Measurements from ENCODE around the gene TLE1. TPM values are rescaled to one million over a fixed set of nuclear protein-coding genes. Genes with fewer than 3 reads are reported as not detected.
A peak's percentile ranks its signal among the peaks of the same experiment; 100 is the strongest.
"Not testable (repeated sequence)": the region's sequence is repeated elsewhere in the genome, so short reads cannot be mapped to it uniquely, and the experiment has no call there.

The TLE1 gene
- total and polyA plus RNA-seq, 4 donors, result 20.9 to 39.9 (median 31.8) TPM

GRCh38 chr9:81718244-81718643, 28.9 kb upstream of the TLE1 start:
- H3K9me3 ChIP-seq (ENCODE audit: control insufficient read depth, low read length), result no peaks in the 10 kb centered on the region
- no peaks in the 10 kb centered on the region for H3K36me3 ChIP-seq (ENCODE audit: control insufficient read depth in 1 of 2, insufficient read depth in 2 of 2, low read length in 1 of 2)
- H3K4me3 ChIP-seq (ENCODE audit: low read length in 2 of 2), result no peak overlapping the region
- no peak for DNase-seq
- WGBS, 2 donors, result 86 to 87% methylated on average over 6 of the region's 6 CpGs
- ATAC-seq (ENCODE audit: low FRiP score), result no peak
- no peaks in the 10 kb centered on the region for H3K4me1 ChIP-seq (ENCODE audit: control insufficient read depth in 1 of 2, insufficient read depth in 2 of 2, low read length in 2 of 2)
- intact Hi-C loops (cut with DNase I), result no loop called here
- H3K27me3 ChIP-seq (ENCODE audit: control insufficient read depth in 1 of 2, insufficient read depth in 2 of 2, low read length in 1 of 2), result no peaks in the 10 kb centered on the region
- no peak overlapping the region for H3K27ac ChIP-seq (ENCODE audit: low read depth in 1 of 2, low read length in 2 of 2)

- DNase-seq, result no peak
- intact Hi-C loops (cut with DNase I), result no loop called here
- H3K27ac ChIP-seq (ENCODE audit: low read depth in 1 of 2, low read length in 2 of 2), result no peak overlapping the region
- ATAC-seq (ENCODE audit: low FRiP score), result no peak
- H3K4me3 ChIP-seq (ENCODE audit: low read length in 2 of 2), result no peak overlapping the region
- H3K9me3 ChIP-seq (ENCODE audit: control insufficient read depth, low read length), result no peaks in the 10 kb centered on the region
- no peaks in the 10 kb centered on the region for H3K4me1 ChIP-seq (ENCODE audit: control insufficient read depth in 1 of 2, insufficient read depth in 2 of 2, low read length in 2 of 2)
- H3K27me3 ChIP-seq (ENCODE audit: control insufficient read depth in 1 of 2, insufficient read depth in 2 of 2, low read length in 1 of 2), result no peaks in the 10 kb centered on the region
- H3K36me3 ChIP-seq (ENCODE audit: control insufficient read depth in 1 of 2, insufficient read depth in 2 of 2, low read length in 1 of 2), result no peaks in the 10 kb centered on the region
These were observed 28.4 kb upstream of the TLE1 start for GRCh38 chr9:81717747-81718077.

- WGBS, 2 donors, result 89 to 95% methylated on average over 5 of the region's 5 CpGs
- ATAC-seq (ENCODE audit: low FRiP score) (no peak), DNase-seq (no peak)
- Histone ChIP-seq H3K4me1 (ENCODE audit: control insufficient read depth in 1 of 2, insufficient read depth in 2 of 2, low read length in 2 of 2) (no peaks in the 10 kb centered on the region), H3K4me3 (ENCODE audit: low read length in 2 of 2) (no peak overlapping the region), H3K9me3 (ENCODE audit: control insufficient read depth, low read length) (no peaks in the 10 kb centered on the region), H3K27me3 (ENCODE audit: control insufficient read depth in 1 of 2, insufficient read depth in 2 of 2, low read length in 1 of 2) (no peaks in the 10 kb centered on the region), H3K36me3 (ENCODE audit: control insufficient read depth in 1 of 2, insufficient read depth in 2 of 2, low read length in 1 of 2) (no peaks in the 10 kb centered on the region), H3K27ac (ENCODE audit: low read depth in 1 of 2, low read length in 2 of 2) (no peak overlapping the region)
- intact Hi-C loops (cut with DNase I), result no loop called here
These were observed 27.9 kb upstream of the TLE1 start for GRCh38 chr9:81717061-81717746.

- ATAC-seq (ENCODE audit: low FRiP score), result no peak
- H3K4me1 ChIP-seq (ENCODE audit: control insufficient read depth in 1 of 2, insufficient read depth in 2 of 2, low read length in 2 of 2), result no peaks in the 10 kb centered on the region
These were observed 27.1 kb upstream of the TLE1 start for GRCh38 chr9:81716409-81716808.

GRCh38 chr9:81705578-81705977, 16.2 kb upstream of the TLE1 start:
- H3K27me3 ChIP-seq (ENCODE audit: control insufficient read depth in 1 of 2, insufficient read depth in 2 of 2, low read length in 1 of 2), result no peaks in the 10 kb centered on the region
- ATAC-seq (ENCODE audit: low FRiP score), result no peak
- no peak overlapping the region for H3K4me3 ChIP-seq (ENCODE audit: low read length in 2 of 2)
- intact Hi-C loops (cut with DNase I), result no loop called here
- no peaks in the 10 kb centered on the region for H3K36me3 ChIP-seq (ENCODE audit: control insufficient read depth in 1 of 2, insufficient read depth in 2 of 2, low read length in 1 of 2)
- 89 to 91% methylated on average over 2 of the region's 2 CpGs for WGBS, 2 donors
- H3K27ac ChIP-seq (ENCODE audit: low read depth in 1 of 2, low read length in 2 of 2), result no peak overlapping the region
- H3K9me3 ChIP-seq (ENCODE audit: control insufficient read depth, low read length), result no peaks in the 10 kb centered on the region
- DNase-seq, result no peak
- H3K4me1 ChIP-seq (ENCODE audit: control insufficient read depth in 1 of 2, insufficient read depth in 2 of 2, low read length in 2 of 2), result no peaks in the 10 kb centered on the region

More at GRCh38 chr9:81716409-81716808, 27.1 kb upstream of the TLE1 start:
- no peak for DNase-seq
- H3K4me3 ChIP-seq (ENCODE audit: low read length in 2 of 2), result no peak overlapping the region
- WGBS, 2 donors, result 87% methylated on average over 6 of the region's 6 CpGs
- intact Hi-C loops (cut with DNase I), result no loop called here
- no peaks in the 10 kb centered on the region for H3K9me3 ChIP-seq (ENCODE audit: control insufficient read depth, low read length)
- no peak overlapping the region for H3K27ac ChIP-seq (ENCODE audit: low read depth in 1 of 2, low read length in 2 of 2)
- H3K27me3 ChIP-seq (ENCODE audit: control insufficient read depth in 1 of 2, insufficient read depth in 2 of 2, low read length in 1 of 2), result no peaks in the 10 kb centered on the region
- no peaks in the 10 kb centered on the region for H3K36me3 ChIP-seq (ENCODE audit: control insufficient read depth in 1 of 2, insufficient read depth in 2 of 2, low read length in 1 of 2)

- DNase-seq, result no peak
- Histone ChIP-seq H3K36me3 (ENCODE audit: control insufficient read depth in 1 of 2, insufficient read depth in 2 of 2, low read length in 1 of 2) (no peaks in the 10 kb centered on the region), H3K4me3 (ENCODE audit: low read length in 2 of 2) (peak overlapping the region in 1 of 2 donors; percentile 18), H3K27ac (ENCODE audit: low read depth in 1 of 2, low read length in 2 of 2) (no peak overlapping the region), H3K27me3 (ENCODE audit: control insufficient read depth in 1 of 2, insufficient read depth in 2 of 2, low read length in 1 of 2) (no peaks in the 10 kb centered on the region), H3K9me3 (ENCODE audit: control insufficient read depth, low read length) (no peaks in the 10 kb centered on the region), H3K4me1 (ENCODE audit: control insufficient read depth in 1 of 2, insufficient read depth in 2 of 2, low read length in 2 of 2) (no peaks in the 10 kb centered on the region)
- 5 to 17% methylated on average over 7 of the region's 7 CpGs for WGBS, 2 donors
- intact Hi-C loops (cut with DNase I), result no loop called here
- no peak for ATAC-seq (ENCODE audit: low FRiP score)
These were observed 5.2 kb upstream of the TLE1 start for GRCh38 chr9:81694541-81694940.

- no peak overlapping the region for H3K27ac ChIP-seq (ENCODE audit: low read depth in 1 of 2, low read length in 2 of 2)
- H3K4me1 ChIP-seq (ENCODE audit: control insufficient read depth in 1 of 2, insufficient read depth in 2 of 2, low read length in 2 of 2), result no peaks in the 10 kb centered on the region
- WGBS, 2 donors, result 78 to 79% methylated on average over 6 of the region's 6 CpGs
- no peaks in the 10 kb centered on the region for H3K36me3 ChIP-seq (ENCODE audit: control insufficient read depth in 1 of 2, insufficient read depth in 2 of 2, low read length in 1 of 2)
- intact Hi-C loops (cut with DNase I), result no loop called here
- H3K9me3 ChIP-seq (ENCODE audit: control insufficient read depth, low read length), result no peaks in the 10 kb centered on the region
- ATAC-seq (ENCODE audit: low FRiP score), result no peak
- no peak for DNase-seq
- no peaks in the 10 kb centered on the region for H3K27me3 ChIP-seq (ENCODE audit: control insufficient read depth in 1 of 2, insufficient read depth in 2 of 2, low read length in 1 of 2)
- H3K4me3 ChIP-seq (ENCODE audit: low read length in 2 of 2), result no peak overlapping the region
These were observed 4.5 kb upstream of the TLE1 start for GRCh38 chr9:81693671-81694378.

GRCh38 chr9:81690251-81690851, 1.0 kb upstream of the TLE1 start:
- intact Hi-C loops (cut with DNase I), result no loop called here
- no peaks in the 10 kb centered on the region for H3K4me1 ChIP-seq (ENCODE audit: control insufficient read depth in 1 of 2, insufficient read depth in 2 of 2, low read length in 2 of 2)
- no peaks in the 10 kb centered on the region for H3K36me3 ChIP-seq (ENCODE audit: control insufficient read depth in 1 of 2, insufficient read depth in 2 of 2, low read length in 1 of 2)
- H3K9me3 ChIP-seq (ENCODE audit: control insufficient read depth, low read length), result no peaks in the 10 kb centered on the region
- no peaks in the 10 kb centered on the region for H3K27me3 ChIP-seq (ENCODE audit: control insufficient read depth in 1 of 2, insufficient read depth in 2 of 2, low read length in 1 of 2)
- H3K27ac ChIP-seq (ENCODE audit: low read depth in 1 of 2, low read length in 2 of 2), result no peak overlapping the region
- peak in 1 of 2 donors; percentile 58 for DNase-seq
- ATAC-seq (ENCODE audit: low FRiP score), result no peak
- H3K4me3 ChIP-seq (ENCODE audit: low read length in 2 of 2), result peak overlapping the region; percentile 59 to 78
- 2% methylated on average over 23 of the region's 23 CpGs for WGBS, 2 donors

GRCh38 chr9:81689093-81689342, 329 bp downstream of the TLE1 start:
- DNase-seq; H3K27me3 ChIP-seq (ENCODE audit: control insufficient read depth in 1 of 2, insufficient read depth in 2 of 2, low read length in 1 of 2); H3K36me3 ChIP-seq (ENCODE audit: control insufficient read depth in 1 of 2, insufficient read depth in 2 of 2, low read length in 1 of 2); ATAC-seq (ENCODE audit: low FRiP score); H3K9me3 ChIP-seq (ENCODE audit: control insufficient read depth, low read length); H3K4me1 ChIP-seq (ENCODE audit: control insufficient read depth in 1 of 2, insufficient read depth in 2 of 2, low read length in 2 of 2): not testable (repeated sequence)
- Histone ChIP-seq H3K27ac (ENCODE audit: low read depth in 1 of 2, low read length in 2 of 2) (peak overlapping the region; percentile 69 to 92), H3K4me3 (ENCODE audit: low read length in 2 of 2) (peak overlapping the region; percentile 38 to 96)
- intact Hi-C loops (cut with DNase I), result loop anchor here (2.0 to 10.0 kb wide), 7 partner anchors 77 to 796 kb away; no protein-coding TSS in a partner anchor
- 0 to 1% methylated on average over 21 of the region's 21 CpGs for WGBS, 2 donors

Measured in aorta (tissue), 5 donors.